SKM-1 treated with dmso at 0.1 percent for 144 hours (cell line): ENCODE results near the gene ARNT2.

ENCODE experiments used
- DNase-seq: peaks from one replicate; lab custom pipeline; 2025; ENCODE audit not compliant: unreplicated experiment; lab: John Stamatoyannopoulos, UW

ARNT2 gene

DNA sequence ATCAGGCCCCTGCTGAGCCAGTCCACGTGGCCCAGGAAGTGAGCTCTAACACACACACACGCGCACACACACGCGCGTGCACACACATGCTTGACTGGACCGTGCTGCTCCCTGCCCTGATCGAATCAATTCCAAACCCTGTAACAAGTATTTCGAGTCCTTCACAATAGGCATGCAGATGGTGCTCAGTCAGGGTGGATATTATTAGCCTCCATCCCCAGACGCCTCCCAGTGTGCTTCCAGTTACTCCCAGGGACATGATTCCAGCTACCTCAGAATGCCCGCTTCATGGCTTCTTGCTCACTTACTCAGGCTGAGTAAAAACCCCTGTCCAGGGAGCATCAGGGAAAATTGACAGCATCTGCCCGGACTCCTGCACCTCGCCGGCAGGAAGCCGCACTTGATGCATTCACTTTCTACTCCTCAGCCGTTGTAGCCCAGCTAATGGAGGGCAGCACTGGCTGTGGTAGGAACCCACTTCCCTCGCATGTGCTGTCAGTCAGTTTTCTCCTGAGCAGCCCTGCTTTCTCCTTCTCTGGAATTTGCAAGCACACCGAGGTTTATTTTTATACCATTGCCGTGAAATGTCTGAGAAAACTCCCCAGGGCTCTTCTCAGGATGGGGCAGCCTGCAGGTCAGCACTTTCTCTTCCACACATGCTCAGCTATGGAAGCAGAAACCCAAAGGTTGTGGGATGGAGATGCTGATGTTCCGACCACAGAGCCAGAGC is 164.9 kb downstream of the ARNT2 start:
- no peak for DNase-seq

- no peak for DNase-seq
Observed at GRCh38 chr15:80569656-80570055, 165.5 kb downstream of the ARNT2 start.

GRCh38 chr15:80570553-80570952 is 166.4 kb downstream of the ARNT2 start:
- DNase-seq, result no peak

- DNase-seq, result no peak
Observed at GRCh38 chr15:80572337-80572736, 168.2 kb downstream of the ARNT2 start.

GRCh38 chr15:80573606-80574005 is 169.4 kb downstream of the ARNT2 start:
- DNase-seq, result no peak

GRCh38 chr15:80574590-80574989 is 170.4 kb downstream of the ARNT2 start:
- DNase-seq, result no peak

GRCh38 chr15:80576519-80577090 is 172.4 kb downstream of the ARNT2 start:
- no peak for DNase-seq

DNA sequence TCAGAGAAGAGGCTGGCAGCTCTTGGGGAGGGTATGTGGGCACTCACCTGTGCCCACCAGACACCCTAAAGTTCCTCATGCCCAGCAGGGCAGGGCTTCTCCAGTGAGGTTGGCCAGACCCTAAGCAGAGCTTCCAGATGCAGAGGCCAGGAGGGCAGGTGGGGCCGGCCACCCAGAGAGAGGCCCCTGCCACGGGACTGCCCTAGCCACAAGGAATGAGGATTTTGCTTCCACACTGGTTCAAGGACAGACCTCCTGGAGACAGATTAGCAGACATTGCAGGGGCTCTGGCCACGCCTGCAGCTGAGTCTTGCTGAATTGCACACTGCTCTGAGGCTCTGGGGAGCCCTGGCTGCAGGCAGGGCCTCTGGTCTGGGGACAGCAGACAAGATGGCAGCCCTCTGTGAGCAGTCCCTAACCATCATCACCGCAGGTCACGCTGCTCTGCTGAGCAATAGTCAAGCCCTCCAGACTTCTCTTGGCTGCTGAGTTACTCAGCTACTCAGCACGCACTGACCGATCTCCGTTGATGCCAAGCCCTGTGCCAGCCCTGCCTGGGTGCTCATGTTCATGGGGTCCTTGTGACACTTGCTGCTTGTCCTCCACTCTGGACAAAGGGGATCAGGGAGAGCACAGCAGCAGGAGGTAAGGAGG is 173.5 kb downstream of the ARNT2 start:
- no peak for DNase-seq

- no peak for DNase-seq
Observed at GRCh38 chr15:80578206-80578595, 174.0 kb downstream of the ARNT2 start.

DNA sequence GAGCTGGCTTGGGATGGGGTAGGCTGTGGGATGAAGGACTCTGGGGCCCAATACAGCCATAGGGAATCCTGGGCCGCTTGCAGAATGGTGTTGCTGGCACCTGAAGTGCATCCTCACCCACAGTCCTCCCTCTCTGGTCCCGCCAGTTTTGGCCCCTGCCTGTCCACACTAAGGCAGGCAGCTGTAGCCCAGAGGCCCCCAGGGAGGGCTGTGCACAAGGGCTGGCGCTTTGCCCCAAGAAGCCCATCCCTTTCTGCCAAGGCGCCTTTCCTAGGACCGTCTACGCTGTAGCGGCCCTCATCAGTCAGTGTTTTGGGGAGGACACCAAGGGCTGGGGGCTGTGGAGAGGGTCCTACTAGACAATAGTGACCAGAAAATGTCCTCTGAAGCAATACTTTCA is 174.7 kb downstream of the ARNT2 start:
- DNase-seq, result no peak

DNA sequence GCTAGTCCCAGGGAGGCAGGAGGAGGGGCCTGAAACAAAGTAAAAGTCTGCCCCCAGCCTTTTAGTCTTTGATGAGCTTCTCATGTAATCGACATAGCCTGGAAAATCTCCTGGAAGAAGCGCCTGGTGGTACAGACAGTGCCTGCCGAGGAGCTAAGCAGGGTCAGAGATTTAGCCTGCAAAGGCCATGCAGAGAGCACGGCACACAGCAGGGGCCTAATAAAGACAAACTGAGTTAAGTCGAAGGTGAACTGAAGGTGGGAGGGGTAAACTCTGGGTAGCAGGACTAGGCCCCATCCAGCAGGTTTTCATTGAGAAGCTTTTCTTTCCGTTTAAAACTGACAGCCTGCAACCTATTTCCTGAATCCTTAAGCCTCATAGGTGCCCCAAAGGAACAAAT is 175.4 kb downstream of the ARNT2 start:
- no peak for DNase-seq

GRCh38 chr15:80580106-80580505 is 175.9 kb downstream of the ARNT2 start:
- DNase-seq, result no peak

- DNase-seq, result no peak
Observed at GRCh38 chr15:80580536-80581260, 176.5 kb downstream of the ARNT2 start.

DNA sequence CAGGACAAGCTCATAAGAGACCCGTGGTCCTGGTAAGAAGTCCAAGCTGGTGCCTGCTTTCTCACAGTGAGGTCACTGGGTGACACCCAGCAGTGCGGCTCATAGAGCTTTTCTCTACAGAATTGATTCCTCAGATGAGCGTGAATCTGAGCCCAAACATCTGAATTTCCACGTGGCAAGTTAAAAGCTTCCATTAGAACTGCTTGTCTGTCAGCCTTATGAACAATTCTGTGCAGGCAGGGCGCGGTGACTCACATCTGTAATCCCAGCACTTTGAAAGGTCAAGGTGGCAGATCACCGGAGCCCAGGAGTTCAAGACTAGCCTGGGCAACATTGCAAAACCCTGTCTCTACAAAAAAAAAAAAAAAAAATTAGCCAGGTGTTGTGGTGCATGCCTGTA is 177.8 kb downstream of the ARNT2 start:
- DNase-seq, result no peak

- no peak for DNase-seq
Observed at GRCh38 chr15:80582816-80583423, 178.7 kb downstream of the ARNT2 start.

DNA sequence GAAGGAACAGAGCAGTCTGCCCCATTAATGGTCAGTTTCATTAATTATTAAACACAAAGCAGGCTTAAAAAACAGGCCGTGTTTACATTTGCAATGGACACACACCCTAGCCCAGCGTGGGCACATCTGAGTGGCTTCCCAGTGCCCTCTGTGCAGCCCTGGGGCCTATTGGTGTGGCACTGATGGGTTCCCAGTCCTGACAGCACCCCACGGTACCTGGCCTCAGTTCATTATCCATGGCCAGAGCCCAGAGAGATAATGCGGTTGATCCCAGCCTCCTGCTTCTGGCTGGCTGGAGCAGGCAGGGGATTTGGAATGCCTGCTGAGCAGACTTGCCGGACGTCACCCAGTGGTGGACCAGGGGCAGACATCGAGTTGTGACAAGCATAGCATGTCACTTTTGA is 180.4 kb downstream of the ARNT2 start:
- no peak for DNase-seq

DNA sequence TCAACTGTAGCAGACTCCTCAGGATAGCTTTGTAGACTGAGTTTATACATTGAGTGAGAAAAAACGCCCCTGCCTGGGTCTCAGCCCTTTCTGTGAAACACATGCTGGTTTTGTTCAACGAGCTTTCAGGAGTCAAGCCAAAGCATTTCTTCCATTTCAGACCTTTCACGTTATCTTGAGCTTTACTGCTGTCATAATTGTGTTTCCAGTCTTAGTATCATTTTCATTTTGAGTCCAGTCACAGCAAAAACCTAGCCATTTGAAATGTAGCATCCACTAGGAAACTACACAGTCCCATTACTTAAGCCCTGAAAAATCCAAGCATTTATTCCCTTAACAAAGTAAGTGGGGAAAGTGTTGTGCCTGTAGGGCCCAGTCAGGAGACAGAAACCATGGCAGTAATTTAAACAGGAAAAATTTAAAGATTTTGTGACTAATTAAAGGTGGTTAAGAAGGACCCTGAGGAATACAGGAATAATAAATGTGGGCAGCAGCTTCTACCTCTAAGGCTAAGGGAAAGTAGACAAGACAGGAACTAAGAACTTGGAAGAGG is 180.9 kb downstream of the ARNT2 start:
- no peak for DNase-seq

DNA sequence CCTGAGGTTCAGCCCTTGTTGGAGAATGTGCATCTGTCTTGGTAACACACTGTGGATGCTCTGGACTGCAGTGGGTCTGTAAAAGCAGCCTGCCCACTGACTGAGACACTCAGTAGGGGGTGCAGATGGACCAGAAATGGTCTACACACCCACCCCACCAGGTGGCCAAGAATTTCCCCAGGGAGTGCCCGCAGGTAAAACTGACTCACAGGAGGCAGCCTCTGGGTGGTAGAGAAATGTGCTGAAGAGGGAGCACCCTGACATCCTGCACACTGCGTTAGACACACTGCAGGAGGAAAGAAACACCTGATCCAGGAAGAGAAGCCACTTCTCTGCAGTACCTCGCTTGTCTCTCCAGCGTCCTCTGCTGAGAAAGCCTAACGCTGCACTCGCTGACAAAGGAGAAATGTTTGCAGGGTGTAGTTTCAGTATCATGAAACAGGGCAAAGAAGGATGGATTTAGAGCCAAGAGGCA is 181.4 kb downstream of the ARNT2 start:
- no peak for DNase-seq

GRCh38 chr15:80586161-80586560 is 182.0 kb downstream of the ARNT2 start:
- DNase-seq, result no peak

DNA sequence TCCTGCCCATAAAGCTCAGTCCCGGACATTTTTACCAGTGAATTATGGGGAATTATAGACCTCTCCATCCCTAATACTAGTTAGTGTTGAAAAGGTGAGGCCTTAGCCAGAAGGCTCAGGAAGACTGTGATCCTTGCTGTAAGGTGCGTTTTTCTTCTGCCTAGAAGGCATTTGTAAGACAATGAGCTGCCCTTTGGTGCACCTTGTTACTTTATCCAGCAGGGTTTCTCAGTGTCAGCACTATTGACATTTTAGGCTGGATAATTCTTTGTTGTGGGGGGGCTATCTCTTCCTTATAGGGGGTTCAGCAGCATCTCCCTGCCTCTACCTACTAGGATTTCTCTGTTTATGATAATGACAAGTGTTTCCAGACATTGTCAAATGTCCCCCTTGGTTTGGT is 182.8 kb downstream of the ARNT2 start:
- no peak for DNase-seq
